K562 (cell line): ENCODE measurements around the gene OR52E6. TPM values are rescaled to one million over a fixed set of nuclear protein-coding genes. Genes with fewer than 3 reads are reported as not detected.

Experiments
- ATAC-seq: fragments of 200-7000 bp; cut with Tn5 transposase; 3 replicates; pipeline ENCODE4 v1.9.1; 2020; ENCODE audit warnings: moderate library complexity
- BruUV-seq: library from RNA; stranded (reverse); fragments of 400-500 nt; replicated peaks from 2 replicates; lab custom pipeline; 2021; lab: Mats Ljungman, UMichigan
- CTCF ChIA-PET: fragments of 300-600 bp; formaldehyde crosslinking; extraction: SDS; loops from one replicate; lab custom pipeline; 2021; ENCODE audit warnings: low intra/inter-chr PET ratio; lab: Yijun Ruan, JAX
- POLR2A ChIA-PET: fragments of 300-600, 350-650 bp; sonication (Branson Sonifier 250); formaldehyde crosslinking; extraction: SDS; loops from one replicate; lab custom pipeline; 2021; ENCODE audit warnings: antibody characterized with exemption, inconsistent platforms; lab: Yijun Ruan, JAX
- DNase-seq, 4 experiments: peaks; one replicate each; pipeline versions ENCODE4 v3.0.0 to v3.0.0-alpha.2; 2011 to 2018; ENCODE audit warnings: low spot score in 3 of 4, mixed read lengths in 3 of 4; ENCODE audit errors: extremely low read depth in 1 of 4
- FAIRE-seq: peaks from 2 replicates; lab custom pipeline; 2011; peaks lifted over from hg19 to GRCh38; lab: Jason Lieb, UNC
- H2AFZ ChIP-seq: 2 replicates; pipeline ENCODE4 v1.6.0; 2011; ENCODE audit warnings: low read depth, low read length, control low read depth, inconsistent platforms
- H3K27ac ChIP-seq: fragments of 200-600 bp; 3 replicates; pipeline ENCODE4 v1.8.0; 2011; ENCODE audit warnings: low read depth, mild to moderate bottlenecking, control low read depth, inconsistent platforms, low read length, moderate library complexity, mixed read lengths; ENCODE audit errors: extremely low read depth
- H3K27me3 ChIP-seq, 2 experiments: fragments of 300-600 bp in 1 of 2; 2 replicates in 1 of 2; 3 replicates in 1 of 2; pipeline versions ENCODE4 v1.6.0 to v1.8.0; 2011; ENCODE audit warnings: inconsistent platforms in 2 of 2, low read length in 2 of 2, mild to moderate bottlenecking in 1 of 2, mixed read lengths in 1 of 2, moderate library complexity in 1 of 2; ENCODE audit not compliant: control insufficient read depth in 2 of 2, insufficient read depth in 2 of 2
- H3K36me3 ChIP-seq: fragments of 300-600 bp; 3 replicates; pipeline ENCODE4 v1.8.0; 2011; ENCODE audit warnings: mild to moderate bottlenecking, low read length, inconsistent platforms; ENCODE audit not compliant: control insufficient read depth, insufficient read depth
- H3K4me1 ChIP-seq, 2 experiments: fragments of 200-600 bp in 1 of 2; replicated peaks in 1 of 2; 2 replicates in 1 of 2; 3 replicates in 1 of 2; pipeline versions ENCODE4 v1.5.1 to v1.8.0; 2011; ENCODE audit warnings: inconsistent platforms in 2 of 2, low read length in 2 of 2, mild to moderate bottlenecking in 1 of 2, mixed read lengths in 1 of 2, moderate library complexity in 1 of 2; ENCODE audit not compliant: control insufficient read depth in 2 of 2, insufficient read depth in 2 of 2
- H3K4me2 ChIP-seq: 2 replicates; pipeline ENCODE4 v1.6.1; 2011; ENCODE audit warnings: low read length, control low read depth, inconsistent platforms, mixed read lengths; ENCODE audit not compliant: insufficient read depth
- H3K4me3 ChIP-seq: fragments of 200-600 bp; sonication (generic), shearing (Covaris generic); 2 replicates; pipeline ENCODE4 v1.5.1; 2016; ENCODE audit warnings: control low read depth, inconsistent platforms
- H3K79me2 ChIP-seq: fragments of 200-600 bp; 3 replicates; pipeline ENCODE4 v1.8.0; 2011; ENCODE audit warnings: low read length, inconsistent platforms; ENCODE audit not compliant: control insufficient read depth, insufficient read depth
- H3K9ac ChIP-seq, 2 experiments: 2 replicates each; pipeline versions ENCODE4 v1.6.0 to v1.6.1; 2011; ENCODE audit warnings: low read depth in 2 of 2, low read length in 2 of 2, control low read depth in 1 of 2, inconsistent platforms in 1 of 2, mild to moderate bottlenecking in 1 of 2, mixed read lengths in 1 of 2; ENCODE audit not compliant: insufficient read depth in 1 of 2
- H3K9me1 ChIP-seq: one replicate; pipeline ENCODE4 v1.6.0; 2011; ENCODE audit warnings: inconsistent platforms, mild to moderate bottlenecking, low read length, moderate library complexity; ENCODE audit not compliant: control insufficient read depth, insufficient read depth
- H3K9me3 ChIP-seq: replicated peaks from 2 replicates; pipeline ENCODE4 v1.5.1; 2011; ENCODE audit warnings: low read depth, low read length, inconsistent platforms; ENCODE audit not compliant: control insufficient read depth, insufficient read depth
- H4K20me1 ChIP-seq: replicated peaks from 2 replicates; pipeline ENCODE4 v1.6.1; 2011; ENCODE audit warnings: low read length, inconsistent platforms, mixed read lengths; ENCODE audit not compliant: control insufficient read depth, insufficient read depth
- AFF4 ChIP-seq: sonication (generic); formaldehyde crosslinking; IDR thresholded peaks from 2 replicates; pipeline ENCODE4 v1.8.0; 2023; ENCODE audit warnings: mild to moderate bottlenecking, missing genetic modification reagents
- ATF3 ChIP-seq, 2 experiments: fragments of 450-650 bp in 1 of 2; sonication (generic) in 1 of 2; formaldehyde crosslinking in 1 of 2; IDR thresholded peaks in 1 of 2; conservative IDR thresholded peaks in 1 of 2; 2 replicates each; pipeline versions ENCODE4 v1.6.1 to v1.8.1; 2016 to 2023; ENCODE audit warnings: mild to moderate bottlenecking in 2 of 2, moderate library complexity in 2 of 2, inconsistent platforms in 1 of 2, missing genetic modification reagents in 1 of 2
- CCNT2 ChIP-seq: IDR thresholded peaks from 2 replicates; pipeline ENCODE4 v1.6.1; 2011; ENCODE audit warnings: borderline replicate concordance, low read depth, mild to moderate bottlenecking, moderate library complexity, mixed read lengths, low read length; ENCODE audit not compliant: insufficient read length; ENCODE audit errors: extremely low read depth
- E2F4 ChIP-seq: sonication (generic); formaldehyde crosslinking; IDR thresholded peaks from 2 replicates; pipeline ENCODE4 v1.8.0; 2022; ENCODE audit warnings: mild to moderate bottlenecking, low read depth, missing genetic modification reagents
- ERF ChIP-seq: fragments of 450-650 bp; formaldehyde crosslinking; IDR thresholded peaks from 2 replicates; pipeline ENCODE4 v1.4.0; 2020; ENCODE audit warnings: mild to moderate bottlenecking, mixed read lengths
- GATAD2B ChIP-seq: fragments of 450-650 bp; IDR thresholded peaks from 2 replicates; pipeline ENCODE4 v1.6.1; 2017; ENCODE audit warnings: mild to moderate bottlenecking, borderline replicate concordance
- SRSF1 ChIP-seq: fragments of 200-400 bp; formaldehyde crosslinking; IDR thresholded peaks from 2 replicates; pipeline ENCODE4 v1.6.1; 2017; ENCODE audit warnings: mild to moderate bottlenecking, low read depth, low read length, moderate library complexity
- ZBTB2 ChIP-seq: fragments of 450-650 bp; IDR thresholded peaks from 2 replicates; pipeline ENCODE4 v1.6.1; 2016; ENCODE audit warnings: antibody characterized with exemption
- ZNF143 ChIP-seq: sonication (generic); formaldehyde crosslinking; IDR thresholded peaks from 2 replicates; pipeline ENCODE4 v1.9.0; 2022; ENCODE audit warnings: mild to moderate bottlenecking, missing genetic modification reagents
- ZNF24 ChIP-seq: fragments of 450-650 bp; IDR thresholded peaks from 2 replicates; pipeline ENCODE4 v1.6.1; 2016
- ZNF395 ChIP-seq: fragments of 200-800 bp; sonication (Bioruptor generic); IDR thresholded peaks from 2 replicates; pipeline ENCODE4 v1.6.1; 2017; ENCODE audit warnings: missing genetic modification characterization, missing compliant biosample characterization
- WGBS: fragments of 100-300 bp; shearing (Covaris generic); methylation state at CpG from one replicate; pipeline ENCODE4 v1.1.6; 2016; ENCODE audit warnings: low coverage, mixed read lengths; ENCODE audit not compliant: insufficient coverage; ENCODE audit errors: missing lambda C conversion rate; 5-methylcytosine and 5-hydroxymethylcytosine counted together
- in situ Hi-C: fragments of 300-500 bp; cut with MboI; formaldehyde crosslinking; loops from 4 replicates; pipeline ENCODE4 v1.15.0; 2018; ENCODE audit warnings: inconsistent platforms, mixed read lengths
- intact Hi-C: fragments of 100-400 bp; cut with micrococcal nuclease; formaldehyde crosslinking; loops from 2 replicates; pipeline ENCODE4 v1.14.2; 2022
- polyA plus RNA-seq, 8 experiments: library from polyadenylated mRNA; depleted of rRNA in 4 of 8; stranded (reverse) in 5 of 8; unstranded in 3 of 8; fragments of >200 nt; fragmentation: Nextera tagmentation in 2 of 8; fragmentation: Illumina TruSeq in 1 of 8; extraction: Ambion mirVana in 2 of 8; extraction: Trizol in 1 of 8; gene quantifications; 2 replicates each; pipeline versions ENCODE4 v1.2.1 to v1.2.3, GENCODE V29; 2011 to 2014; ENCODE audit warnings: inconsistent platforms in 1 of 8, missing spikeins in 1 of 8
- total RNA-seq, 7 experiments: library from RNA; depleted of rRNA in 6 of 7; stranded (reverse); fragments of >200 nt in 6 of 7; fragmentation: Illumina TruSeq in 2 of 7; extraction: Trizol in 2 of 7; gene quantifications; 2 replicates each; pipeline versions ENCODE4 v1.2.1 to v1.2.3, GENCODE V29; 2011 to 2021; ENCODE audit warnings: low replicate concordance in 1 of 7

The OR52E6 gene
- total and polyA plus RNA-seq, 9 of the 15 experiments (the other 6 are each of a cell fraction or from before 2014, with no cell fraction given): not detected

- no peak for DNase-seq
- Histone ChIP-seq H3K4me2 (no peak within 1 kb of the TSS), H3K36me3 (no peaks in the 10 kb centered on the region), H3K79me2 (no peaks in the 10 kb centered on the region), H3K27ac (no peak within 1 kb of the TSS), H4K20me1 (no peaks in the 10 kb centered on the region), H3K9me3 (no peaks in the 10 kb centered on the region), H3K9ac (no peak within 1 kb of the TSS), H3K9me1 (no peaks in the 10 kb centered on the region), H3K4me1 (no peaks in the 10 kb centered on the region), H3K4me3 (no peak within 1 kb of the TSS), H2AFZ (no peak within 1 kb of the TSS), H3K27me3 (no peaks in the 10 kb centered on the region)
- FAIRE-seq: no peak
- ChIA-PET POLR2A (no interaction called here), CTCF (no interaction called here)
- no TSS peak for BruUV-seq
- intact Hi-C loops (no loop called here), in situ Hi-C loops (no loop called here)
- 9% methylated on average over 3 of the region's 3 CpGs for WGBS
- ATAC-seq: no peak
- no peak for TF ChIP-seq ZBTB2
- no peak for TF ChIP-seq AFF4
- TF ChIP-seq ERF: no peak
- no peak for TF ChIP-seq E2F4 (CRISPR knock-in tag)
- TF ChIP-seq ZNF143: no peak
- TF ChIP-seq SRSF1: no peak
- no peak for TF ChIP-seq CCNT2
- TF ChIP-seq GATAD2B: no peak
- no peak for TF ChIP-seq ZNF395 (CRISPR knock-in tag)
- TF ChIP-seq ZNF24: no peak
- TF ChIP-seq ATF3 (IDR thresholded peaks at IDR 0.05): no peak
- no peak for TF ChIP-seq ATF3 (CRISPR knock-in tag; conservative IDR thresholded peaks at IDR 0.05)
Observed at GRCh38 chr11:5857590-5857989, 15.9 kb upstream of the OR52E6 start, which contains the start of gene OR52E8. Gene OR52E8 (minus strand): TSS chr11:5857690. CDS start chr11:5857690, 0 bp downstream.
